Coronary artery (tissue), 2 donors: Measurements from ENCODE around the gene FBXW5.

Source experiments
- DNase-seq: peaks from one replicate; pipeline ENCODE4 v3.0.0-alpha.2; 2017; ENCODE audit warnings: low spot score
- H3K27ac ChIP-seq, 2 donors: fragments of 200-600 bp; sonication (generic); one replicate each; pipeline ENCODE4 v1.5.1; 2016 to 2019
- H3K4me3 ChIP-seq: fragments of 200-600 bp; sonication (generic); 2 replicates; pipeline ENCODE4 v1.5.1; 2016; ENCODE audit warnings: mild to moderate bottlenecking, moderate library complexity
- TF ChIP-seq, protein P1 (sequence below): fragments of 200-600 bp; sonication (generic); IDR thresholded peaks from one replicate; pipeline ENCODE4 v1.5.1; 2019; ENCODE audit warnings: antibody characterized with exemption

FBXW5 gene

DNA sequence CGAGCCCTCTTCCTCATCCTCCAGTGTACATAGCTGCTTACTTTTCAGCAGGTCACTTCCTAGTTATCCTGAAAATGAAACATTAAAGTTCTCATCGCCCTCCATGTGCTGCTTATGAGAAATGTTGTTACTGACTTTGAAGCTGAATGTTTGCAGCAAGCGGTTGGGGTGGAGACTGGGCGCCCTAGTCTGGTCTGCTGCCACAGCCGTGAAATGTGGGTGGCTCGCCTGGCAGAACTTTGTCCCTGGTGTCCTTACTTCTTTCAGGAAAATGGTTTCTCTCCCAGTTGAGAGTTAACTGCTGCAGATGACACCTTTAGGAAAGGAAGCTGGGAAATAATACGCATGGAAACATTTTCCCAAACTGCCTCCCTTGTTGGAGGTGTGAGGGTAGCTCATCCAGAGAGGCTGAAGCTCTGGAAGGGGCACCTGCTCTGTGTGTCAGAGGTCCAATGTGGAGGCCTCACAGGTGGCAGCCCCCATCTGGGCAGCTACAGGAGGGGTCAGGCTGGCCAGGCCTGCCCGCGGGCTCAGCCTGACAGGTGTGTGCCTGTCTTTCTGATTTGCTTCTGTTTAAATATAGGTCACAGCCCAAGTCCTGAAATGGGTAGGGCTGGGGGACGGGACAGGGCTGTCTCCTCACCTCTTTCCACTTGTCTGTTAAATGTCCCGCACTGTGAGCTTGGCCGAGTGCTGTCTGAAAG is 34.2 kb downstream of the FBXW5 start:
- Histone ChIP-seq H3K27ac (no peak overlapping the region), H3K4me3 (no peak overlapping the region)
- no peak for DNase-seq
- TF ChIP-seq, protein P1, sequence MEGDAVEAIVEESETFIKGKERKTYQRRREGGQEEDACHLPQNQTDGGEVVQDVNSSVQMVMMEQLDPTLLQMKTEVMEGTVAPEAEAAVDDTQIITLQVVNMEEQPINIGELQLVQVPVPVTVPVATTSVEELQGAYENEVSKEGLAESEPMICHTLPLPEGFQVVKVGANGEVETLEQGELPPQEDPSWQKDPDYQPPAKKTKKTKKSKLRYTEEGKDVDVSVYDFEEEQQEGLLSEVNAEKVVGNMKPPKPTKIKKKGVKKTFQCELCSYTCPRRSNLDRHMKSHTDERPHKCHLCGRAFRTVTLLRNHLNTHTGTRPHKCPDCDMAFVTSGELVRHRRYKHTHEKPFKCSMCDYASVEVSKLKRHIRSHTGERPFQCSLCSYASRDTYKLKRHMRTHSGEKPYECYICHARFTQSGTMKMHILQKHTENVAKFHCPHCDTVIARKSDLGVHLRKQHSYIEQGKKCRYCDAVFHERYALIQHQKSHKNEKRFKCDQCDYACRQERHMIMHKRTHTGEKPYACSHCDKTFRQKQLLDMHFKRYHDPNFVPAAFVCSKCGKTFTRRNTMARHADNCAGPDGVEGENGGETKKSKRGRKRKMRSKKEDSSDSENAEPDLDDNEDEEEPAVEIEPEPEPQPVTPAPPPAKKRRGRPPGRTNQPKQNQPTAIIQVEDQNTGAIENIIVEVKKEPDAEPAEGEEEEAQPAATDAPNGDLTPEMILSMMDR = no peak

DNA sequence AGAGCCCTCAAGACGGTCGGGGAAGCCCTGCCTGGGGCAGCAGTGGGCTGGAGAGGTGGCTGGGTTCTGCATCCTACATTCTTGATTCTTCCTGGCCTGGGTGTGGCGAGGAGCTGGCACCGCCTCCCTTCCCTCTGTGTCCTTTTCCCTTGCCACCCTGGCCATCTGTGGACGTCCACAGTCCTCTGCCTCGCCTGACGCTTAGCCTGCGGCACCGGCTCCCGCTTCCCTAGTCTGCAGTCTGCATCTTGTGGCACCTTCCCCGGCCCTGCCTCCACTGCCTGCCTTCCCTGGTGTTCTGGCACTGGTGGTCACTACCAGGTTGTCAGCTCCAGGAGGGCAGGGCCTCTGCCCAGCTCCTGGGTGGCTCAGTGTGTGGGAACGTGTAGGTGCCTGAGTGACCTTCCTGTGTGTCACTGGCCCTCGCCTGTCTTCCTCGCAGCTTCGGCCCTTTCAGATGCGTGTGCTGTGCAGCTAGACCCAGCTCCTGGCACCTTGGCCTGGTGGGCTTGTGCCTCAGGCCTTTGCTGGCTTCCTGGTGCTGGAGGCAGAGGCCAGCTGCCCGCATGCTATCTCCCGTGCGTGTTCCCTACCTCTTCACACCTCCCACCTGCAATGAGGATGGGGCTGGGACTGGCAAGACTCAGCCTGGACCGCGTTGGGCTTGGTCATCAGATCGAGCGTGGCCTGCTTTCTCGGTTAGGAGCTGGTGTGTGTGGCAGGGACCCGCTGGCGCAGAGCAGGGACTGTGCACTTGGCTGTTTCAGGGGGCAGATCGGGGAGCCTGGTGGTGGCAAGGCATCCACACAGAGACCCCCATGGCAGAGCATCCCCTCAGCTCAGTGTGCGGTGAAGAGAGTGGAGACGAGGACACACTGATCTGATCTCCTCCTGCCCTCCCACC is 37.3 kb downstream of the FBXW5 start:
- no peak overlapping the region for H3K4me3 ChIP-seq
- TF ChIP-seq, protein P1 = no peak
- no peak overlapping the region for H3K27ac ChIP-seq
- no peak for DNase-seq

DNA sequence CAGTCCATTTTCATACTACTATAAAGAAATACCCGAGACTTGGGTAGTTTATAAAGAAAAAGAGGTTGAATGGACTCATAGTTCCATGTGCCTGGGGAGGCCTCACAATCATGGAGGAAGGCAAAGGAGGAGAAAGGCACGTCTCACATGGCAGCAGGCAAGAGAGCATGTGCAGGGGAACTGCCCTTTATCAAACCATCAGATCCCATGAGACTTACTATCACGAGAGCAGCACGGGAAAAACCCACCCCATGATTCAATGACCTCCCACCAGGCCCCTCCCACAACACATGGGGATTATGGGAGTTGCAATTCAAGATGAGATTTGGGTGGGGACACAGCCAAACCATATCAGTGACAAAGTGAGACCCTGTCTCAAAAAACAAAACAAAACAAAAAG is 38.3 kb downstream of the FBXW5 start:
- DNase-seq = no peak
- Histone ChIP-seq H3K27ac (no peak overlapping the region), H3K4me3 (no peak overlapping the region)
- TF ChIP-seq, protein P1 = no peak

DNA sequence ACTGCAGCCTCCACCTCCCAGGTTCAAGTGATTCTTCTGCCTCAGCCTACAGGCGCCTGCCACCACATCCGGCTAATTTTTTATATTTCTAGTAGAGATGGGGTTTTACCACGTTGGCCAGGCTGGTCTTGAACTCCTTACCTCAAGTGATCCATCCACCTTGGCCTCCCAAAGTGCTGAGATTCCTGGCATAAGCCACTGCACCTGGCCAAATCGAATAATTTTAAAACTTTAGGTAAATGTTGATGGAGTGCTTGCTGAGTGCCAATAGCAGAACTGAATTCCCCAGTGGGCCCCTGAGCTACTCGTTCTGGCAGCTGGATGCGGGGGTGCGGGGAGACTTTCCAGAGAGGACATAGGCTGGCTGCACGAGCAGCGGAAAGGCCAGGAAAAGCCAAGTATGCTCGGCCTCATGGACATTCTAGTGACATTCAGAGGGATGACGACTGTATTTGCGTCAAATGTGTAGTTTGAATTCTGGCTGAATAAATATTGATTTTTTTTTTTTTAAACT is 41.4 kb downstream of the FBXW5 start:
- Histone ChIP-seq H3K4me3 (no peak overlapping the region), H3K27ac (peak overlapping the region; percentile 60 to 78)
- TF ChIP-seq, protein P1 = no peak
- DNase-seq = peak; percentile 88

DNA sequence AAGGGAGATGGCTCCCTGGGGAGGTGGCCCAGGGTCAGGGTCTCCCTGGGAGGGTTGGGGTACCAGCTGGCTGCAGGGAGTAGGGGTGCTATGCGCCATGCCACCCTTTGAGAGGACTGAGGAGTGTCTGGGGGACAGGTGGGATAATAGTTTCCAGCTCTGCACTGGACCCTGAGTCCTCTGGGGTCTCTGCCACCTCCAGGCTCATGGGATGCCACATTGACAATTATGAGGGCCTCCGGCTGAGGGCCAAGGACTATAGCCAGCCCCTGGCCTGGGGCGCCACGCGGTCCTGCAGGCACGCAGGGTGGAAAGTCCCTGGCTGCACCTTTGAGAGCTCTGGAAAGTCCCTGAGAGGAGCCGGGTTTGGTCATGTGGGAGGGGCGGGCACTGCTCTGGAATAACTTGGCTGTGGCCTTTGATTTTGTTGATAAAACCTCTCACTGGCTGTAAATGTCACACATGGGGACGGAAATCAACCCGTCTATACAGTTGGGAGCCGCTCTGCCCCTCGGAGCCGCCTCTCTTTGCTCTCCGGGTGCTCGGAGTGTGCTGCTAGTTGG is 42.2 kb downstream of the FBXW5 start:
- DNase-seq = no peak
- TF ChIP-seq, protein P1 = no peak
- Histone ChIP-seq H3K27ac (peak overlapping the region; percentile 60 to 78), H3K4me3 (peak overlapping the region; percentile 47)

DNA sequence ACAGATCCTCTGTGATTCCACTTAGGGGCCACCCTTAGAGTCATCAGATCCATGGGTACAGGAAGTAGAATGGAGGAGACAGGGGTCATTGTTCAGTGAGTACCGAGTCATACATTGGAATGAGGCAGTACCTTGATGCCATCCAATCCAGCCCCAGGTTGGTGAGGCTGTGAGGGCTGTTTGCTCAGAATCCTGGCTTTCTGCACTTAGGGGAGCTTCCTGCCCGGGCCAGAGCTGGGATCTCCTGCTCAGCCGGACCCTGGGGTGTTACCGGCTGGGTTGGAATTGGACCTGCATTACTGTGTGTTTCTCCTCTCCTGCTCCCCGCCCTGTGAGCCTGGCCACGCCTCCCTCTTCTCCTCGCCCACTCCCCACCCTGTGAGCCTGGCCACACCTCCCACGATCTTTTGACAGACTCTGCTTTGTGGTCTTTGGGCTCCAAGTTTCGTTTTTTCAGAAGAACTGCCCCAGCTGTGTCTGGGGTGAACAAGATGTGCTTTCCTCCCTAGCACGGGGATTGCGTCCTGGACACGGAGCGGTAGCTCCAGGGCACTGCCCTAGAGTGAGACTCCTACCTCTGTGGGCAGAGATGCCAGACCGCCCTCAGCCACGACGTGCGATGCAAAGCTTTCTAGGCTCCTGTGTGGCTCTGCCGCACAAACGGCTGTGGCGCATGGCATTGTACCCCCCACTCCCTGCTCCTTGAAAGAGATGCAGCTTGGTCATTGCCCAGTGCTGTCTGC is 42.9 kb downstream of the FBXW5 start:
- Histone ChIP-seq H3K4me3 (peak overlapping the region; percentile 47), H3K27ac (peak overlapping the region; percentile 60 to 78)
- TF ChIP-seq, protein P1 = no peak
- no peak for DNase-seq
